ENCODE measurements around the gene RYR2.

DNA sequence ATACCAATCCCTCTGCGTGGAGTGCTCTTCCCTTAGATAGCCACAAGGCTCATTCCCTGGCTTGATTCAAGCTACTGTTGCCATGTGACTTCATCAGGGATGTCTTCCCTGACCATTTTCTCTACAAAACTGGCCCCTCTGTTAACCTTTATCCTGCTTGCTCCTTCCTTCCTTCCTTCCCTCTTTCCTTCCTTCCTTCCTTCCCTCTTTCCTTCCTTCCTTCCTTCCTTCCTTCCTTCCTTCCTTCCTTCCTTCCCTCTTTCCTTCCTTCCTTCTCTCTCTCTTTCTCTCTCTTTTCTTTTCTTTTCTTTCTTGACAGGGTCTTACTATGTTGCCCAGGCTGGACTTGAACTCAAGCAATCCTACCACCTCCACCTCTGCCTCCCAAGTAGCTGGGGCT, 6.2 kb upstream of the RYR2 start:
- TF ChIP-seq YY1 (IDR thresholded peaks at IDR 0.05; ENCODE audit: low read depth) (no peak), MXI1 (IDR thresholded peaks at IDR 0.05; ENCODE audit: low read depth, low read length) (no peak), SIN3A (IDR thresholded peaks at IDR 0.05; ENCODE audit: borderline replicate concordance, low read depth, low read length) (no peak), RAD21 (IDR thresholded peaks at IDR 0.05; ENCODE audit: low read length) (no peak), RFX5 (IDR thresholded peaks at IDR 0.05; ENCODE audit: low read length) (no peak)
- TF ChIP-seq, protein P1, sequence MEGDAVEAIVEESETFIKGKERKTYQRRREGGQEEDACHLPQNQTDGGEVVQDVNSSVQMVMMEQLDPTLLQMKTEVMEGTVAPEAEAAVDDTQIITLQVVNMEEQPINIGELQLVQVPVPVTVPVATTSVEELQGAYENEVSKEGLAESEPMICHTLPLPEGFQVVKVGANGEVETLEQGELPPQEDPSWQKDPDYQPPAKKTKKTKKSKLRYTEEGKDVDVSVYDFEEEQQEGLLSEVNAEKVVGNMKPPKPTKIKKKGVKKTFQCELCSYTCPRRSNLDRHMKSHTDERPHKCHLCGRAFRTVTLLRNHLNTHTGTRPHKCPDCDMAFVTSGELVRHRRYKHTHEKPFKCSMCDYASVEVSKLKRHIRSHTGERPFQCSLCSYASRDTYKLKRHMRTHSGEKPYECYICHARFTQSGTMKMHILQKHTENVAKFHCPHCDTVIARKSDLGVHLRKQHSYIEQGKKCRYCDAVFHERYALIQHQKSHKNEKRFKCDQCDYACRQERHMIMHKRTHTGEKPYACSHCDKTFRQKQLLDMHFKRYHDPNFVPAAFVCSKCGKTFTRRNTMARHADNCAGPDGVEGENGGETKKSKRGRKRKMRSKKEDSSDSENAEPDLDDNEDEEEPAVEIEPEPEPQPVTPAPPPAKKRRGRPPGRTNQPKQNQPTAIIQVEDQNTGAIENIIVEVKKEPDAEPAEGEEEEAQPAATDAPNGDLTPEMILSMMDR (IDR thresholded peaks at IDR 0.05): no peak

Measured in SK-N-SH (cell line).